ENCODE measurements around the gene LTBP1. TPM values are rescaled to one million over a fixed set of nuclear protein-coding genes. Genes with fewer than 3 reads are reported as not detected.
"Not testable (repeated sequence)": the region's sequence is repeated elsewhere in the genome, so short reads cannot be mapped to it uniquely, and the experiment has no call there.

LTBP1 gene
- total RNA-seq, 1 donor from 2014 or later: 111 TPM

DNA sequence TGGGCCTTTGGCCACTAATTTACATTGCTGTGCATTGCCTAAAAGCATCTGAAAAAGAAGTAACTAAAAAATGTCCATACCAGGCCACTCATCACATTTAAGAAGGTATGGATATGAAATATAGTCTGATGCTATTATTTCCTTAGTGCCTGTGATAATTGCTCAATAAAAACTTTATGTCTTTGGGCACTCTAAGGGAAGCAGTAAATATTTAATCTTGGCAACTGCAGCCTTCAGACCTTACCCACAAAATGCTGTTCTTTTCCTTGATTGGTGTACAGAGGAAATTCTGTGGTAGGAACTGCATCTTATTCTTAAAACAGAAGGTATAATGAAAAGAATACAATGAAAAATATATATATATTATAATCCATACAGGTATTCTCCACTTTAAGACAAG, 403.9 kb downstream of the LTBP1 start:
- DNase-seq: no peak

GRCh38 chr2:33351781-33352180, 405.0 kb downstream of the LTBP1 start:
- no peak for DNase-seq

- peak; percentile 90 for DNase-seq
Observed at GRCh38 chr2:33354981-33355380, 408.2 kb downstream of the LTBP1 start.

GRCh38 chr2:33358878-33359277, 412.1 kb downstream of the LTBP1 start:
- peak; percentile 56 for DNase-seq

DNA sequence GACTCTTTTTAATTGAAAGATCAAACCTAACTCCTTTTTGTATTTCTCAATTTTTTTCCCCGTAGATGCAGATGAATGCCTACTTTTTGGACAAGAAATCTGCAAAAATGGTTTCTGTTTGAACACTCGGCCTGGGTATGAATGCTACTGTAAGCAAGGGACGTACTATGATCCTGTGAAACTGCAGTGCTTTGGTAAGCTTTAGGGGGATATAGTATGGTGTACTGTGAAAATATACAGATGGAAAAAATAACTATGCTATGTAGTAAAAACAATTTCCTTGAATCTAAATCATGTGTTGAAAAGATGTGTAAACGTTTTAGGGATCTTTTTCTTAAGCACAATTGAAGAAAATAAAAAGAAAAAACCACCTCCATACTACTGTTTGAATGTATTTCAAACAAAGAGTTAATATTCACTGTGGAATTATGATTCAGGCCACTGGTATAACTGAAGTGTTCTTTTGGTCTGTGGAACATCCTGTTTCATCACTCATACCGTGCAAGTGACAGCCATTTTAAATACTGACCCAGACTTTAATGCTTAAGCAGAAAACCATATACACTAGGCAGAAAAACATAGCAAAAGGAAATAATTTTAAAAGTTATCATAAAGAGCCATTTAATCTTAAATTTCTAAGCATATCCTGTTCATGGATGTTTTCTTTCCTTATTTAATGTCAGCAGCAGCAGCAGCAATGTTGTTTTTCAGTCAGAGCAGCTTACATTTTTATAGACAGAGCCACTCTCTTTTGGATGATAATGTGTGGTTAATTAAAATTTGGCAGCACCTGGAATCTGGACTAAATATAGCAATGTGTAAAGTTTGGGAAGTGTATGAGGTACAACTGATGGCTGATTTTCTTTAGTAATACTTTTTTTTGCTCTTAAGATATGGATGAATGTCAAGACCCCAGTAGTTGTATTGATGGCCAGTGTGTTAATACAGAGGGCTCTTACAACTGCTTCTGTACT, 416.9 kb downstream of the LTBP1 start:
- peak; percentile 47 for DNase-seq

GRCh38 chr2:33365264-33365970, 418.7 kb downstream of the LTBP1 start:
- DNase-seq: no peak

- DNase-seq: no peak
Observed at GRCh38 chr2:33366473-33366872, 419.7 kb downstream of the LTBP1 start.

DNA sequence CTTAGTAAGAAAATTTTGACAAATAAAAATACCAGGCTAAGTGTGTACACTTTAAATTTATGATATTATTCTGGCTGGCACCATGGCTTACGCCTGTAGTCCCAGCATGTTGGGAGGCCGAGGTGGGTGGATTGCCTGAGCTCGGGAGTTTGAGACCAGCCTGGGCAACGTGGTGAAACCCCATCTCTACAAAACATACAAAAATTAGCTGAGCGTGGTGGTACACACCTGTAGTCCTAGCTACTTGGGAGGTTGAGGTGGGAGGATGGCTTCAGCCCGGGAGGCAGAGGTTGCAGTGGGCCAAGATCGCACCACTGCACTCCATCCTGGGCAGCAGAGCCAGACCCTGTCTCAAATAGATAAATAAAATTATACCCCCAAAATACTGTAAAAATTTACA, 421.8 kb downstream of the LTBP1 start:
- not testable (repeated sequence) for DNase-seq

- no peak for DNase-seq
Observed at GRCh38 chr2:33369191-33369590, 422.4 kb downstream of the LTBP1 start.

DNA sequence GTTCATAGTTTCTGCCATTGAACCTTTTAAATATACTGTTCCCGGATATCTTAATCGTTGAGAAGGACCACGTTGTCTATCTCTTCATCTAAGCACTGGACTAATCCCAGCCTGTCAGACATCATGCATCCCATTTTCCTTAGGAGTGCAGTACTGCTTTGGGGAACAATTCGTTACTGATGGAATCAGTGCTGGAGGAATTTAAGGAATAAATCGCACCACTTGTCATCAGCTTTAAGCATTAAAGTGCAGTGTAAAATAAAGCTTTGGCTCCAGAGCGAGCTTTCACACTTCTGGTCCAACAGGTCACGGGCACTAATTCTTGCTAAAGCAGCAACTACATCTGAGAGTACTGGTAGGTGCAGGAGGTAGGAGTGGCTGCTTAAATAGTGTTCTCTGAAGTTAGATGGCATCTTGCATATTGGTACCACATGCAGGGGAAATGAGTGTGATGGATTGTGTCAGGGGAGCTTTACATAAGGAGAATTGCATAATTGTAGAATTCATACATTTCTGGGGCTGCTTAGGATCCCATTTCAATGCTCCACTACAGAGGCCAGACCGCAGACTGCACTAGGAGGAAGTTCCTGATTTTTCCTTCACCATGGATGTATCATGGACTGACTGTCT, 424.0 kb downstream of the LTBP1 start:
- DNase-seq: peak; percentile 94

DNA sequence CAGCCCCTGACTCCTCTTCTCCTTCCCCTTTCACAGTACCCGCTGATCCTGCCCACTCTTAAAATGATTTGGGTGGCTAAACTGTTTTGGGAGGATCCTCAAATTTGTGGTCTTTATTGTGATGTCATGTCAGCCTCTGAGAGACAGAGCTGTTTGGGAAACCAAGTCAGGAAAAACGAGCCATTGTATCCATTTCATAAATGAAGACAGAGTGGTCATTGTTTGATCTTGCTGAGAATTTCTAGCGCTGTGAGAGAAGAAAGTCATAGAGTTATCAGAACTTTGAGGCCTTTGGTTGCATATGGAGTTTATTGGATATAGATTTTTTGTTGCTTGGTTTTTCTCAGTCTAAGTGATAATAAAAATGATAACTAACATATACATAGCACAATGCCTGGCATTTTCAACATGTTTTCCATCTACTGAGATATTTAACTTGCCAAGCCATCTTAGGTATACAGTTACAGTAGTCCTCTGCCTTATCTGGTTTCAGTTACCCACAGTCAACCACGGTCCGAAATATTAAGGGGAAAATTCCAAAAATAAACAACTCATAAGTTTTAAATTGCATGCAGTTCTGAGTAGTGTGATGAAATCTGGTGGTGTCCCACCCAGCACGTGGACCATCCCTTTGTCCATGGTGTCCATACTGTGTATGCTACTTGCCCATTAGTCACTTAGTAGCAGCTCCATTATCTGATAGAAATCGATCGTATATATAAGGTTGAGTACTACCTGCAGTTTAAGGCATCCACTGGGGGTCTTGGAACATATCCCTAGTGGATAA, 424.7 kb downstream of the LTBP1 start:
- no peak for DNase-seq

GRCh38 chr2:33372940-33373553, 426.3 kb downstream of the LTBP1 start:
- no peak for DNase-seq

DNA sequence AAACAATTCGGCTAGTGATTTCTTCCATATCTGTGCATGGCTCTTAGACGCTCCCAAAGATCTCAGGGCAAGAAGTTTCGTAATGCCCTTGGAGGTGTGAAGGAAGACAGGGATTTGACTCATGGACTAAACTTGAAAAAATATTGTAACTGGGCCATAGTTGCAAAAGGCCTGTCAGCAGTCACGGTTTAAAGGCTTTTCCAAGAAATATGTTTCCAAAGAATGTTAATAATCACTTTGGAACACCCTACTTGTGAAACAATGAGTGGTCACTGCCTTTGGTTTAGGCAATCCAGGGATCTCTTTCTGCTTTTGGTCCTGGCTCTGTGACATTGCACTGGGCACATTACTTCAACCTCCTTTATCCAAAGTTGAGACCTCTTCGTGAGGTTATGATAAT, 427.2 kb downstream of the LTBP1 start:
- no peak for DNase-seq

GRCh38 chr2:33375054-33375453, 428.3 kb downstream of the LTBP1 start:
- no peak for DNase-seq

DNA sequence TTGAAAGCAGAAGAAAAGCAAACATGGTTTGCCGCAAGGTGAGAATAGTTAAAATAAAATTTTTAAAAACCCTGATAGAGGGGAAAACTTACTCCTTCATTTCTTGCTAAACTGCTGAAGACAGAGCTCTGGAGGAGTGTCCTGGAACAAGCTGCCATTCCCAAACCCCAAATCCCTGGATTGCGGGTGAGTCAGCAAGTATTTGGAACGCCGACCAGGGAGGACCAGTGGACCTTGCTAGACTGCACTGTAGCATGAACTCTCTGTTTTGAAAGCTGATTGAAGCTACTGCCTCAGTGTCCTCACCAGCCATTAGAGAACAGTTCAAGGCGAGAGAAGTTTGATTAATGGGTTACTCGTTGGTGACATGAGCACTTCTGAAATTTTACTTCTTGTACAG, 430.3 kb downstream of the LTBP1 start:
- DNase-seq: no peak

GRCh38 chr2:33378556-33379210, 431.9 kb downstream of the LTBP1 start:
- DNase-seq: no peak

DNA sequence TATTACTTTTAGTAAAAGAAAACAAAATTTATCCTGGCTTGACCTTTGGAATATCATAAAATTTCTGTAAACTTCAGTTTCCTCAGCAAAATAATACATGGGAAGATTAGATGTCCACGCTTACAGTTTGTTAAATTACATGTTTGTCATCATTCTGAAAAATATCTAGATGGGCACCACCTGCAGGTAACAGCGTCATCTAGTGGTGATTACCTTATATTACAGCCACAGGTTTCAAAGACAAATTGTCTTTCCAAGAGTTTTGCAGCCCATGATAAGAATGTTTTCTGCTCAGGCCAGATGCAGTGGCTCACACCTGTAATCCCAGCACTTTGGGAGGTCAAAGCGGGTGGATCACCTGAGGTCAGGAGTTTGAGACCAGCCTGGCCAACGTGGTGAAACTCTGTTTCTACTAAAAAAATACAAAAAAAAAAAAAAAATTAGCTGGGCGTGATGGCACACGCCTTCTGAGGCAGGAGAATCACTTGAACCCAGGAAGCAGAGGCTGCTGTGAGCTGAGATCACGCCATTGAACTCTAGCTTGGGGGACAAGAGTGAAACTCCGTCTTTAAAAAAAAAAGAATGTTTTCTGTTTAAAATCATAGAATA, 433.4 kb downstream of the LTBP1 start:
- DNase-seq: no peak

DNA sequence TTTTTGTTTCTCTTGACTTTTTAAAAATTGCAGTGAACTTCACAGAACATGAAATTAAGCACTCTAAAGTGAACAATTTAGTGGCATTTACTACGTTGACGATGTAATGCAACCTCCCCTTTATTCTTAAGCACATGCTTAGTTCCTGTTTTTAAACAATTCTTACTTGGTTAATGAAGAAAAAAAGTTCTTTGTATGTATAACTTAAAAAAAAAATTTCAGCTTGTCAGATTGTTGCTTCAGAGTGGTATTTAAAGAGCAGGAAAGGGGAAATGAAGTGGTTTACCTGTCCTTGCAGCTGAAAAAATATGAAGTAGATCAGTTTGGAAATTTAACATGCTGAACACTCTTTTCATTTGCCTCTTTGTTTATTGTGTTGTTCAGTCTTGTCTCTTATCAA, 434.0 kb downstream of the LTBP1 start:
- DNase-seq: no peak

GRCh38 chr2:33381301-33381858, 434.6 kb downstream of the LTBP1 start:
- DNase-seq: no peak

DNA sequence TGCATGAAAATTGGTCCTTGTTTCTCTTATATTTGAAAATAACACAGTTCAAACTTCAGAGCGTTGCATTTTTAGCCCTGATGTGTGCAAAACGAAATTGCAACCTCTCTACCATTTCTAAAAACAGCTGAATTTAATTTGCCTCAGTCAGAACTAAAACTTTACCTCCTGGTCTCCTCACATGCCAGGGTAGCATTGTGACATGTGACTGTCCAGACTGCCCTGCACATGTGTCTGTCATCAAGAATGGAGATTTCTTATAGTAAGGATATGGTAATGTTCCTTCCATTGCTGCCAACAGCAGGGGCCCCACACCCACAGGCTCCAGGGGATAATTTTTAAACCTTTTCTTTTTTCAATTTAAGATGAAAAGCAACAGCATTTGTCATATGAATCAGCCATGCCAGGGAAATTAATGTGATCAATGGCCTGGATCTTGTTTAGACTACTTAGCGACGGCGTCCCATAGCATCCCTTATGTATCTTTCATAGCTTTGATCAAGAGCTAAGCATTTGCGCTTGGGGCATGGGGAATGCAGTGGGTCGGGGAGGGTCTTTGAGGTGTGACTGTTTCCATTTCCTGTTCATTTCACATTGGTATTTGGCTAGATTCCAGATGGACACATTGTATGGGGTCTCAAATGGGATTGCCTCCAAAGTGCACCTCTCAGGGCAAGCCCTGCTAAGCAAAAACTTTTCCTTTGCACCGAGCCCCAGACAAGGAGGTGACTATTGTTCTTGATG, 437.3 kb downstream of the LTBP1 start:
- DNase-seq: no peak

Measured in skin of body (tissue), 2 donors.